Mesenchymal stem cell (in vitro differentiated cells and primary cell): ENCODE measurements around the gene FAF1. TPM values are rescaled to one million over a fixed set of nuclear protein-coding genes. Genes with fewer than 3 reads are reported as not detected.
"Not testable (repeated sequence)": the region's sequence is repeated elsewhere in the genome, so short reads cannot be mapped to it uniquely, and the experiment has no call there.

Source experiments
- DNase-seq: peaks from one replicate; pipeline ENCODE4 v3.0.0-alpha.2; 2013
- H2AFZ ChIP-seq: one replicate; pipeline ENCODE4 v1.6.1; 2013; ENCODE audit warnings: low read depth, mild to moderate bottlenecking, control low read depth, inconsistent platforms, low read length, moderate library complexity
- H2AK5ac ChIP-seq: 2 replicates; pipeline ENCODE4 v1.6.1; 2013; ENCODE audit warnings: low read length, moderate library complexity, mild to moderate bottlenecking, inconsistent platforms; ENCODE audit not compliant: severe bottlenecking
- H2BK120ac ChIP-seq: one replicate; pipeline ENCODE4 v1.6.1; 2013; ENCODE audit warnings: low read depth, mild to moderate bottlenecking, inconsistent platforms, low read length, moderate library complexity
- H2BK12ac ChIP-seq, 2 experiments: one replicate each; pipeline ENCODE4 v1.6.1; 2013; ENCODE audit warnings: inconsistent platforms in 2 of 2, low read length in 2 of 2, mild to moderate bottlenecking in 2 of 2, moderate library complexity in 2 of 2, control low read depth in 1 of 2
- H2BK15ac ChIP-seq: one replicate; pipeline ENCODE4 v1.6.1; 2013; ENCODE audit warnings: mild to moderate bottlenecking, low read depth, inconsistent platforms; ENCODE audit not compliant: poor library complexity, severe bottlenecking
- H2BK5ac ChIP-seq: 2 replicates; pipeline ENCODE4 v1.6.1; 2013; ENCODE audit warnings: low read depth, mild to moderate bottlenecking, low read length, control low read depth, inconsistent platforms; ENCODE audit not compliant: poor library complexity, severe bottlenecking
- H3K14ac ChIP-seq, 2 experiments: one replicate each; pipeline ENCODE4 v1.6.1; 2013; ENCODE audit warnings: inconsistent platforms in 2 of 2, low read length in 2 of 2, control low read depth in 1 of 2, mild to moderate bottlenecking in 1 of 2, moderate library complexity in 1 of 2
- H3K18ac ChIP-seq, 2 experiments: one replicate each; pipeline ENCODE4 v1.6.1; 2013; ENCODE audit warnings: inconsistent platforms in 2 of 2, low read length in 2 of 2, control low read depth in 1 of 2, low read depth in 1 of 2, mild to moderate bottlenecking in 1 of 2
- H3K23ac ChIP-seq, 2 experiments: one replicate each; pipeline ENCODE4 v1.6.1; 2013; ENCODE audit warnings: inconsistent platforms in 2 of 2, low read length in 2 of 2, mild to moderate bottlenecking in 2 of 2, moderate library complexity in 2 of 2, control low read depth in 1 of 2
- H3K27ac ChIP-seq: 2 replicates; pipeline ENCODE4 v1.5.1; 2013; ENCODE audit warnings: mild to moderate bottlenecking, moderate library complexity, low read length, control low read depth, inconsistent platforms; ENCODE audit not compliant: poor library complexity, severe bottlenecking
- H3K27me3 ChIP-seq, 2 experiments: 2 replicates each; pipeline versions ENCODE4 v1.6.1 to v1.7.0; 2013; ENCODE audit warnings: low read length in 2 of 2, mild to moderate bottlenecking in 2 of 2, moderate library complexity in 2 of 2, control low read depth in 1 of 2, inconsistent platforms in 1 of 2; ENCODE audit not compliant: control insufficient read depth in 1 of 2, insufficient read depth in 1 of 2
- H3K36me3 ChIP-seq, 2 experiments: 2 replicates each; pipeline versions ENCODE4 v1.6.1 to v1.7.0; 2013; ENCODE audit warnings: low read length in 2 of 2, control low read depth in 1 of 2, inconsistent platforms in 1 of 2, low read depth in 1 of 2, mild to moderate bottlenecking in 1 of 2; ENCODE audit not compliant: insufficient read depth in 2 of 2, control insufficient read depth in 1 of 2
- H3K4ac ChIP-seq, 2 experiments: one replicate each; pipeline ENCODE4 v1.6.1; 2013; ENCODE audit warnings: inconsistent platforms in 2 of 2, low read length in 2 of 2, mild to moderate bottlenecking in 2 of 2, moderate library complexity in 2 of 2, control low read depth in 1 of 2, low read depth in 1 of 2
- H3K4me1 ChIP-seq: 2 replicates; pipeline ENCODE4 v1.6.1; 2013; ENCODE audit warnings: low read depth, low read length, control low read depth; ENCODE audit not compliant: control insufficient read depth, insufficient read depth
- H3K4me2 ChIP-seq: 2 replicates; pipeline ENCODE4 v1.6.1; 2013; ENCODE audit warnings: low read length, mild to moderate bottlenecking, inconsistent platforms; ENCODE audit not compliant: poor library complexity, severe bottlenecking
- H3K4me3 ChIP-seq, 2 experiments: 2 replicates each; pipeline versions ENCODE4 v1.5.1 to v1.7.0; 2013; ENCODE audit warnings: low read length in 2 of 2, mild to moderate bottlenecking in 2 of 2, control low read depth in 1 of 2, low read depth in 1 of 2; ENCODE audit not compliant: insufficient read depth in 1 of 2
- H3K79me1 ChIP-seq: replicated peaks from 2 replicates; pipeline ENCODE4 v1.6.1; 2013; ENCODE audit warnings: mild to moderate bottlenecking, control low read depth, low read length, inconsistent platforms; ENCODE audit not compliant: poor library complexity, severe bottlenecking
- H3K9ac ChIP-seq: 2 replicates; pipeline ENCODE4 v1.7.0; 2013; ENCODE audit warnings: mild to moderate bottlenecking, low read length, moderate library complexity
- H3K9me3 ChIP-seq: 2 replicates; pipeline ENCODE4 v1.7.0; 2013; ENCODE audit warnings: mild to moderate bottlenecking, low read length; ENCODE audit not compliant: control insufficient read depth
- H4K8ac ChIP-seq: one replicate; pipeline ENCODE4 v1.6.1; 2013; ENCODE audit warnings: inconsistent platforms, mild to moderate bottlenecking, low read length, moderate library complexity
- H4K91ac ChIP-seq: one replicate; pipeline ENCODE4 v1.6.1; 2013; ENCODE audit warnings: mild to moderate bottlenecking, low read length, inconsistent platforms
- WGBS: methylation state at CpG from one replicate; pipeline ENCODE4 v1.1.7; 2013; ENCODE audit warnings: mixed read lengths; 5-methylcytosine and 5-hydroxymethylcytosine counted together
- polyA plus RNA-seq, 2 experiments: library from polyadenylated mRNA; stranded (reverse); fragments of 200-250 nt; gene quantifications; one replicate each; pipeline ENCODE4 v1.2.3, GENCODE V29; 2013

Gene FAF1
- polyA plus RNA-seq (2013, experiment 1 of 2): 19.1 TPM
- polyA plus RNA-seq (2013, experiment 2 of 2): 19.9 TPM

GRCh38 chr1:50959913-50960844, at the start of gene FAF1:
FAF1 (minus strand) TSS chr1:50960267; CDS start chr1:50959811, 456 bp downstream.
- Histone ChIP-seq H2BK12ac (no peak within 1 kb of the TSS), H2BK5ac (peak within 1 kb of the TSS; percentile 40), H3K4me2 (peak within 1 kb of the TSS; percentile 75), H3K4me1 (no peaks in the 10 kb centered on the region), H2BK15ac (no peak within 1 kb of the TSS), H3K4me3 (peak within 1 kb of the TSS; percentile 88), H2AK5ac (no peak within 1 kb of the TSS), H3K23ac (no peak within 1 kb of the TSS), H3K4ac (peak within 1 kb of the TSS in 1 of 2 experiments; percentile 54), H3K9me3 (no peaks in the 10 kb centered on the region), H3K36me3 (no peaks in the 10 kb centered on the region), H3K18ac (peak within 1 kb of the TSS; percentile 30 to 38), H4K8ac (peak within 1 kb of the TSS; percentile 85), H4K91ac (no peak within 1 kb of the TSS), H3K27me3 (no peaks in the 10 kb centered on the region), H3K27ac (peak within 1 kb of the TSS; percentile 38), H2AFZ (peak within 1 kb of the TSS; percentile 83), H2BK120ac (no peak within 1 kb of the TSS), H3K14ac (no peak within 1 kb of the TSS), H3K79me1 (no peaks in the 10 kb centered on the region), H3K9ac (peak within 1 kb of the TSS; percentile 89)
- WGBS: 1% methylated on average over 43 of the region's 80 CpGs
- DNase-seq: peak; percentile 97

GRCh38 chr1:51009381-51009780, 49.3 kb upstream of the FAF1 start:
- H3K79me1 ChIP-seq: no peaks in the 10 kb centered on the region
- H3K4ac ChIP-seq: no peak overlapping the region
- no peak overlapping the region for H4K91ac ChIP-seq
- H3K4me2 ChIP-seq: no peak overlapping the region
- no peaks in the 10 kb centered on the region for H3K9me3 ChIP-seq
- H2AK5ac ChIP-seq: no peak overlapping the region
- no peak overlapping the region for H2BK5ac ChIP-seq
- H3K18ac ChIP-seq: no peak overlapping the region
- no peak overlapping the region for H3K27ac ChIP-seq
- no peaks in the 10 kb centered on the region for H3K36me3 ChIP-seq
- H3K4me1 ChIP-seq: no peaks in the 10 kb centered on the region
- H4K8ac ChIP-seq: no peak overlapping the region
- H2AFZ ChIP-seq: no peak overlapping the region
- no peak for DNase-seq
- H3K14ac ChIP-seq: no peak overlapping the region
- H2BK15ac ChIP-seq: no peak overlapping the region
- no peak overlapping the region for H3K4me3 ChIP-seq
- no peak overlapping the region for H2BK12ac ChIP-seq
- no peak overlapping the region for H3K9ac ChIP-seq
- no peak overlapping the region for H3K23ac ChIP-seq
- WGBS: 85% methylated on average over 3 of the region's 3 CpGs
- H2BK120ac ChIP-seq: no peak overlapping the region
- no peaks in the 10 kb centered on the region for H3K27me3 ChIP-seq

- H3K4me3 ChIP-seq, DNase-seq, H3K27me3 ChIP-seq, H3K18ac ChIP-seq, H3K36me3 ChIP-seq, H2AK5ac ChIP-seq, H3K27ac ChIP-seq, H2BK15ac ChIP-seq, H3K4me2 ChIP-seq, H2AFZ ChIP-seq, H4K8ac ChIP-seq, H2BK12ac ChIP-seq, H2BK5ac ChIP-seq, H2BK120ac ChIP-seq, H3K9me3 ChIP-seq, H3K14ac ChIP-seq, H4K91ac ChIP-seq, H3K9ac ChIP-seq, H3K4ac ChIP-seq, H3K23ac ChIP-seq, H3K79me1 ChIP-seq, H3K4me1 ChIP-seq: not testable (repeated sequence)
- 65% methylated on average over 4 of the region's 4 CpGs for WGBS
These were observed 45.5 kb upstream of the FAF1 start for GRCh38 chr1:51005549-51005948.

- no peak overlapping the region for H3K14ac ChIP-seq
- no peak overlapping the region for H3K4me2 ChIP-seq
- no peak overlapping the region for H3K27ac ChIP-seq
- H3K79me1 ChIP-seq: no peaks in the 10 kb centered on the region
- no peak overlapping the region for H3K4me3 ChIP-seq
- WGBS: 93% methylated on average over 6 of the region's 6 CpGs
- H3K36me3 ChIP-seq: peaks cover 0 to 4% of the 10 kb centered on the region in 2 experiments
- no peak overlapping the region for H3K4ac ChIP-seq
- no peak overlapping the region for H3K23ac ChIP-seq
- no peak overlapping the region for H3K9ac ChIP-seq
- DNase-seq: no peak
- H2BK12ac ChIP-seq: no peak overlapping the region
- H2AFZ ChIP-seq: no peak overlapping the region
- no peaks in the 10 kb centered on the region for H3K4me1 ChIP-seq
- H3K9me3 ChIP-seq: no peaks in the 10 kb centered on the region
- no peak overlapping the region for H3K18ac ChIP-seq
- H4K8ac ChIP-seq: no peak overlapping the region
- no peak overlapping the region for H2AK5ac ChIP-seq
- H2BK15ac ChIP-seq: no peak overlapping the region
- H4K91ac ChIP-seq: no peak overlapping the region
- H2BK5ac ChIP-seq: no peak overlapping the region
- no peak overlapping the region for H2BK120ac ChIP-seq
- H3K27me3 ChIP-seq: no peaks in the 10 kb centered on the region
These were observed 42.4 kb upstream of the FAF1 start for GRCh38 chr1:51002516-51002915.
